ENCODE results near the gene DAZL. TPM values are rescaled to one million over a fixed set of nuclear protein-coding genes. Genes with fewer than 3 reads are reported as not detected.

DAZL gene
- total RNA-seq, 1 experiment from 2014 or later = not detected

DNA sequence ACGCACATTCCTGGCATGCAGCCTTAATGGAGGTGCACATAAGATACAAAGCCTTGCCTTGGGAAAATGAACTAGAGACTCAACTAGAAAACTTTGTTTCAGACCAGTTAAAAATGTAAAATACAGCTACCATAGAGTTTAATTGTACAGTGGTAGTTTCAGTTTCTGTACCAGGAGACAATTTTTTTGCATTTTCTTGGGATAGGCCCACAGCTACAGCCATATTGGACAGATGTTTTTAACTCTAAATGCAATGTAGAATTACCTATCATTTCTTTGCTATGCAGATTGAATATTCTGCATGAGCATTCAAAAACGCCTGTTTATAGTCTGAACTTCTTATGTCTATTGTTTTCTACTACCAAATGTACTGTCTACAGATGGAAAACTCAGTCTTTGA, 20.3 kb downstream of the DAZL start:
- ChIA-PET CTCF (no interaction called here), POLR2A (no interaction called here), RAD21 (ENCODE audit: low non-redundant PET in 1 of 2, low total read pairs in 2 of 2, uncharacterized antibody in 2 of 2, unreplicated experiment in 2 of 2) (no interaction called here)
- Histone ChIP-seq H3K79me2 (ENCODE audit: insufficient read depth, low read length) (no peaks in the 10 kb centered on the region), H3K36me3 (ENCODE audit: control insufficient read depth in 1 of 2, insufficient read depth in 2 of 2, low read length in 2 of 2) (no peaks in the 10 kb centered on the region), H3K9me3 (ENCODE audit: control insufficient read depth in 1 of 2, insufficient read depth in 1 of 2, low read depth in 1 of 2, low read length in 2 of 2) (no peaks in the 10 kb centered on the region), H3K9me2 (ENCODE audit: insufficient read depth) (no peaks in the 10 kb centered on the region), H3K27me3 (ENCODE audit: insufficient read depth, low read length) (no peaks in the 10 kb centered on the region), H3K9ac (ENCODE audit: low read length) (no peak overlapping the region), H2AFZ (ENCODE audit: low read depth, low read length, poor library complexity, severe bottlenecking) (no peak overlapping the region), H3K4me2 (ENCODE audit: low read length) (no peak overlapping the region), H3K27ac (ENCODE audit: low read depth, low read length) (no peak overlapping the region), H3K4me1 (ENCODE audit: control insufficient read depth in 1 of 2, insufficient read depth in 2 of 2, low read length in 2 of 2) (no peaks in the 10 kb centered on the region), H3K4me3 (replicated peaks in 1 of 2; ENCODE audit: low read depth in 1 of 2, low read length in 2 of 2) (no peak overlapping the region), H4K20me1 (ENCODE audit: insufficient read depth) (no peaks in the 10 kb centered on the region)
- intact Hi-C loops (cut with micrococcal nuclease) = no loop called here
- ATAC-seq (no peak), DNase-seq (ENCODE audit: low read depth, low spot score) (no peak)
- TF ChIP-seq YY1 (IDR thresholded peaks at IDR 0.05; ENCODE audit: extremely low read depth, insufficient replicate concordance, low read depth, low read length) (no peak), ZFX (IDR thresholded peaks at IDR 0.05) (no peak)
- no TSS peak for BruUV-seq (replicated peaks)

DNA sequence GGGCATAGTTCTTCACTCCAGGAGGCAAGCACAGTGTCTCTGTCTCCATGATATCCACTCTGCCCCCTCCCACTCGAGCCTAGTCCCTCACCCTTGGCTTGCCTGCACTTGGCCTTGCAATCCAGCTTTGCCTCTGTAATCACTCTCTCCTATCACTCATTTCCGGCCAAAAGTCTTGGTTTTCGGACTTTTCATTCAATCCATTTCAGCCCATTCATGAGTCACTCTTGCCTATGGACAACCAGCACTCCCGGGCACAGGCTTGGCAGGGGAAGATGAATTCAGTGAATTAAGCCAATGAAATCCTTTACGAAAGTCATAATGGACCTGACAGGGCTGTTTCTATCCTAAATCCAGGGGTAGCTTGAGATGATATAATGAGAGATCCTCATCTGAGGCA, 21.7 kb downstream of the DAZL start:
- H3K4me1 ChIP-seq (ENCODE audit: control insufficient read depth in 1 of 2, insufficient read depth in 2 of 2, low read length in 2 of 2) = no peaks in the 10 kb centered on the region
- no TSS peak for BruUV-seq (replicated peaks)
- H3K4me3 ChIP-seq (replicated peaks in 1 of 2; ENCODE audit: low read depth in 1 of 2, low read length in 2 of 2) = no peak overlapping the region
- H3K27ac ChIP-seq (ENCODE audit: low read depth, low read length) = no peak overlapping the region
- DNase-seq (ENCODE audit: low read depth, low spot score) (no peak), ATAC-seq (no peak)
- no peaks in the 10 kb centered on the region for H3K9me2 ChIP-seq (ENCODE audit: insufficient read depth)
- TF ChIP-seq EZH2 (IDR thresholded peaks at IDR 0.05) = no peak
- no peak for TF ChIP-seq SP1 (IDR thresholded peaks at IDR 0.05; ENCODE audit: low read depth)
- no peak for TF ChIP-seq FOSL1 (IDR thresholded peaks at IDR 0.05; ENCODE audit: low read depth)
- TF ChIP-seq ZNF274 (IDR thresholded peaks at IDR 0.05; ENCODE audit: low read depth, low read length) = no peak
- TF ChIP-seq, protein P1, sequence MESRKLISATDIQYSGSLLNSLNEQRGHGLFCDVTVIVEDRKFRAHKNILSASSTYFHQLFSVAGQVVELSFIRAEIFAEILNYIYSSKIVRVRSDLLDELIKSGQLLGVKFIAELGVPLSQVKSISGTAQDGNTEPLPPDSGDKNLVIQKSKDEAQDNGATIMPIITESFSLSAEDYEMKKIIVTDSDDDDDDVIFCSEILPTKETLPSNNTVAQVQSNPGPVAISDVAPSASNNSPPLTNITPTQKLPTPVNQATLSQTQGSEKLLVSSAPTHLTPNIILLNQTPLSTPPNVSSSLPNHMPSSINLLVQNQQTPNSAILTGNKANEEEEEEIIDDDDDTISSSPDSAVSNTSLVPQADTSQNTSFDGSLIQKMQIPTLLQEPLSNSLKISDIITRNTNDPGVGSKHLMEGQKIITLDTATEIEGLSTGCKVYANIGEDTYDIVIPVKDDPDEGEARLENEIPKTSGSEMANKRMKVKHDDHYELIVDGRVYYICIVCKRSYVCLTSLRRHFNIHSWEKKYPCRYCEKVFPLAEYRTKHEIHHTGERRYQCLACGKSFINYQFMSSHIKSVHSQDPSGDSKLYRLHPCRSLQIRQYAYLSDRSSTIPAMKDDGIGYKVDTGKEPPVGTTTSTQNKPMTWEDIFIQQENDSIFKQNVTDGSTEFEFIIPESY (IDR thresholded peaks at IDR 0.05; ENCODE audit: extremely low read depth, insufficient replicate concordance, low read length) = no peak
- no peak for TF ChIP-seq SIN3A (IDR thresholded peaks at IDR 0.05; ENCODE audit: low read depth)
- no peak for TF ChIP-seq YY1 (IDR thresholded peaks at IDR 0.05; ENCODE audit: extremely low read depth, insufficient replicate concordance, low read depth, low read length)
- TF ChIP-seq, protein P2, sequence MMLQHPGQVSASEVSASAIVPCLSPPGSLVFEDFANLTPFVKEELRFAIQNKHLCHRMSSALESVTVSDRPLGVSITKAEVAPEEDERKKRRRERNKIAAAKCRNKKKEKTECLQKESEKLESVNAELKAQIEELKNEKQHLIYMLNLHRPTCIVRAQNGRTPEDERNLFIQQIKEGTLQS (IDR thresholded peaks at IDR 0.05) = no peak
- TF ChIP-seq EGR1 (IDR thresholded peaks at IDR 0.05; ENCODE audit: low read depth) = no peak
- no peak for TF ChIP-seq TCF7L2 (IDR thresholded peaks at IDR 0.05; ENCODE audit: borderline replicate concordance, extremely low read depth, insufficient read depth, insufficient read length)
- TF ChIP-seq CEBPB (IDR thresholded peaks at IDR 0.05; ENCODE audit: low read depth) = no peak
- no peak for TF ChIP-seq RAD21 (IDR thresholded peaks at IDR 0.05; ENCODE audit: low read depth)
- TF ChIP-seq ZFX (IDR thresholded peaks at IDR 0.05) = no peak
- H3K36me3 ChIP-seq (ENCODE audit: control insufficient read depth in 1 of 2, insufficient read depth in 2 of 2, low read length in 2 of 2) = no peaks in the 10 kb centered on the region
- RAD21 ChIA-PET (ENCODE audit: low non-redundant PET in 1 of 2, low total read pairs in 2 of 2, uncharacterized antibody in 2 of 2, unreplicated experiment in 2 of 2) = no interaction called here
- CTCF ChIA-PET = no interaction called here
- no peak overlapping the region for H2AFZ ChIP-seq (ENCODE audit: low read depth, low read length, poor library complexity, severe bottlenecking)
- intact Hi-C loops (cut with micrococcal nuclease) = no loop called here
- no peak overlapping the region for H3K9ac ChIP-seq (ENCODE audit: low read length)
- H3K27me3 ChIP-seq (ENCODE audit: insufficient read depth, low read length) = no peaks in the 10 kb centered on the region
- H3K9me3 ChIP-seq (ENCODE audit: control insufficient read depth in 1 of 2, insufficient read depth in 1 of 2, low read depth in 1 of 2, low read length in 2 of 2) = no peaks in the 10 kb centered on the region
- POLR2A ChIA-PET = no interaction called here
- no peaks in the 10 kb centered on the region for H4K20me1 ChIP-seq (ENCODE audit: insufficient read depth)
- H3K79me2 ChIP-seq (ENCODE audit: insufficient read depth, low read length) = no peaks in the 10 kb centered on the region
- H3K4me2 ChIP-seq (ENCODE audit: low read length) = no peak overlapping the region
